ENCODE measurements around the gene PNCK.

The PNCK gene

GRCh38 chrX:153640045-153640686, 33.4 kb downstream of the PNCK start:
- TF ChIP-seq CTCF (IDR thresholded peaks at IDR 0.05; ENCODE audit: borderline replicate concordance, control extremely low read depth, extremely low read depth, insufficient read depth, missing control alignments) = no peak
- in situ Hi-C loops (cut with MboI; ENCODE audit: low sequenced_read_pairs, unreplicated experiment) = no loop called here
- no peak for DNase-seq (ENCODE audit: low spot score)

GRCh38 chrX:153639177-153640044, 34.2 kb downstream of the PNCK start:
- in situ Hi-C loops (cut with MboI; ENCODE audit: low sequenced_read_pairs, unreplicated experiment) = no loop called here
- TF ChIP-seq CTCF (IDR thresholded peaks at IDR 0.05; ENCODE audit: borderline replicate concordance, control extremely low read depth, extremely low read depth, insufficient read depth, missing control alignments) = no peak
- DNase-seq (ENCODE audit: low spot score) = no peak

GRCh38 chrX:153638436-153639176, 35.0 kb downstream of the PNCK start:
- in situ Hi-C loops (cut with MboI; ENCODE audit: low sequenced_read_pairs, unreplicated experiment) = no loop called here
- DNase-seq (ENCODE audit: low spot score) = no peak
- no peak for TF ChIP-seq CTCF (IDR thresholded peaks at IDR 0.05; ENCODE audit: borderline replicate concordance, control extremely low read depth, extremely low read depth, insufficient read depth, missing control alignments)

- in situ Hi-C loops (cut with MboI; ENCODE audit: low sequenced_read_pairs, unreplicated experiment) = no loop called here
- TF ChIP-seq CTCF (IDR thresholded peaks at IDR 0.05; ENCODE audit: borderline replicate concordance, control extremely low read depth, extremely low read depth, insufficient read depth, missing control alignments) = no peak
- no peak for DNase-seq (ENCODE audit: low spot score)
These were observed 35.6 kb downstream of the PNCK start for GRCh38 chrX:153638041-153638371.

- in situ Hi-C loops (cut with MboI; ENCODE audit: low sequenced_read_pairs, unreplicated experiment) = no loop called here
- TF ChIP-seq CTCF (IDR thresholded peaks at IDR 0.05; ENCODE audit: borderline replicate concordance, control extremely low read depth, extremely low read depth, insufficient read depth, missing control alignments) = no peak
- no peak for DNase-seq (ENCODE audit: low spot score)
These were observed 36.2 kb downstream of the PNCK start for GRCh38 chrX:153637121-153638040.

GRCh38 chrX:153636716-153637115, 36.9 kb downstream of the PNCK start:
- no peak for DNase-seq (ENCODE audit: low spot score)
- in situ Hi-C loops (cut with MboI; ENCODE audit: low sequenced_read_pairs, unreplicated experiment) = no loop called here
- no peak for TF ChIP-seq CTCF (IDR thresholded peaks at IDR 0.05; ENCODE audit: borderline replicate concordance, control extremely low read depth, extremely low read depth, insufficient read depth, missing control alignments)

Measured in GM13976 (cell line).